Gastrocnemius medialis (tissue), 4 donors: ENCODE results near the gene RNF207.

ENCODE experiments used
- CTCF ChIP-seq, 5 experiments: fragments of 450-650 bp in 3 of 5; fragments of 200-600 bp in 2 of 5; sonication (generic) in 2 of 5; IDR thresholded peaks in 4 of 5; conservative IDR thresholded peaks in 1 of 5; 1 replicate in 4 of 5; 2 replicates in 1 of 5; pipeline ENCODE4 v1.5.1; 2016 to 2019; ENCODE audit warnings: antibody characterized with exemption in 5 of 5, mild to moderate bottlenecking in 3 of 5, moderate library complexity in 3 of 5
- POLR2A ChIP-seq, 2 donors: fragments of 450-650 bp; IDR thresholded peaks; one replicate each; pipeline ENCODE4 v1.6.1; 2017; ENCODE audit warnings: antibody characterized with exemption in 2 of 2, mild to moderate bottlenecking in 2 of 2, moderate library complexity in 2 of 2

- no peak for TF ChIP-seq CTCF (IDR thresholded peaks at IDR 0.05 in 4 of 5, conservative IDR thresholded peaks at IDR 0.05 in 1 of 5)
- no peak for TF ChIP-seq POLR2A (IDR thresholded peaks at IDR 0.05)
These were observed 28.1 kb upstream of the RNF207 start for GRCh38 chr1:6177681-6178380.
